ENCODE data around the gene FRAS1. TPM values are rescaled to one million over a fixed set of nuclear protein-coding genes. Genes with fewer than 3 reads are reported as not detected.

Gene FRAS1
- total and polyA plus RNA-seq, 2 donors (not counting 3 experiments of a cell fraction or from before 2014, with no cell fraction given): 1.4 to 3.6 TPM

DNA sequence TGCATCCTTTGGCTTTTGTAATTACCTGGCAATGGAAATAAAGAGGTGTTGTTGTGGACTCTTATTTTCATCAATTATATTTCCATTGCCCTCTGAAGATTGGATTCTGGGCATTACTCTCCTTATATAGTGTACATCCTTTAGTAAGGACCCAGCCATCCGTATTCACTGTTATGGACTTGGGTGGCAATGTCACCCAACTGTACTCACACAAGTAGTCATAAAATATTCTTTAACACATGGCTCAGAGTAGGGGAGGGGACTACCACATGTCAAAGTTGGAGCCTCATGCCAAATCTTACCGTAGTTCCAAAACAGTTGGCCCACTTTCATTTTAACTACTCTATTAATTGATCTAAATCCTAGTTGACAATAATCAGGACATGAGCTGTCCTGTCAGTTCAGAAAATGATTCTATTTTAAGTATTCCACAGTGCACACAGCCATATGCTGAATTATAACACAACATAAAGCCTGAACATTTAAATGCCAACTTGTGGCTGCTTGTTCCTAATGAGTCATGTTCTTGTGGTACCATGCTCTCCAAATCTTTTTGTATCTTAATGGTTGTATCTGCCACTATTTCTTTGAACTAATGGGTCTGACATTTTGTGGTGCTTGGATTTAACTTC is 4.9 kb downstream of the FRAS1 start:
- Histone ChIP-seq H3K9me3 (replicated peaks; ENCODE audit: control insufficient read depth, insufficient read depth, low read length) (no peaks in the 10 kb centered on the region), H3K9me1 (replicated peaks; ENCODE audit: control insufficient read depth, extremely low read depth, insufficient read depth, low read length) (no peaks in the 10 kb centered on the region), H3K36me3 (ENCODE audit: control insufficient read depth in 2 of 2, extremely low read depth in 1 of 2, insufficient read depth in 2 of 2, low read length in 2 of 2) (no peaks in the 10 kb centered on the region), H3K9ac (replicated peaks; ENCODE audit: extremely low read depth, insufficient read depth, low read length) (no peak overlapping the region), H3K4me1 (ENCODE audit: control insufficient read depth, extremely low read depth, insufficient read depth, low read length) (peaks cover 21% of the 10 kb centered on the region), H3K4me2 (ENCODE audit: insufficient read depth, low read length) (no peak overlapping the region), H2AFZ (ENCODE audit: low read depth, low read length) (no peak overlapping the region), H4K20me1 (replicated peaks; ENCODE audit: control insufficient read depth, extremely low read depth, insufficient read depth, low read length) (no peaks in the 10 kb centered on the region), H3K27me3 (ENCODE audit: control insufficient read depth in 2 of 2, insufficient read depth in 2 of 2, low read length in 2 of 2) (peaks cover 5 to 8% of the 10 kb centered on the region in 2 experiments), H3K79me2 (ENCODE audit: control insufficient read depth, insufficient read depth, low read length) (no peaks in the 10 kb centered on the region), H3K27ac (ENCODE audit: insufficient read depth, low read depth, low read length) (no peak overlapping the region), H3K4me3 (replicated peaks in 1 of 3; ENCODE audit: insufficient read depth in 1 of 3, low read depth in 1 of 3, low read length in 3 of 3) (no peak overlapping the region)
- POLR2A ChIA-PET: no interaction called here
- FAIRE-seq (no peak), DNase-seq (ENCODE audit: low read depth, low spot score) (no peak)
- BruUV-seq (replicated peaks): no TSS peak
- TF ChIP-seq POLR2AphosphoS5 (IDR thresholded peaks at IDR 0.05; ENCODE audit: insufficient read depth, low read depth, low read length) (no peak), GATA2 (IDR thresholded peaks at IDR 0.05; ENCODE audit: insufficient read depth, insufficient read length, low read depth, low read length) (no peak), POLR2A (IDR thresholded peaks at IDR 0.05; ENCODE audit: low read depth, low read length) (no peak), MYC (IDR thresholded peaks at IDR 0.05; ENCODE audit: low read depth, low read length) (no peak), FOS (IDR thresholded peaks at IDR 0.05; ENCODE audit: borderline replicate concordance, insufficient read depth, low read length) (no peak), EZH2 (IDR thresholded peaks at IDR 0.05; ENCODE audit: borderline replicate concordance, low read depth, low read length, severe bottlenecking) (no peak), JUN (IDR thresholded peaks at IDR 0.05; ENCODE audit: borderline replicate concordance, insufficient read depth, insufficient read length, low read depth) (no peak)
- TF ChIP-seq, protein P1, sequence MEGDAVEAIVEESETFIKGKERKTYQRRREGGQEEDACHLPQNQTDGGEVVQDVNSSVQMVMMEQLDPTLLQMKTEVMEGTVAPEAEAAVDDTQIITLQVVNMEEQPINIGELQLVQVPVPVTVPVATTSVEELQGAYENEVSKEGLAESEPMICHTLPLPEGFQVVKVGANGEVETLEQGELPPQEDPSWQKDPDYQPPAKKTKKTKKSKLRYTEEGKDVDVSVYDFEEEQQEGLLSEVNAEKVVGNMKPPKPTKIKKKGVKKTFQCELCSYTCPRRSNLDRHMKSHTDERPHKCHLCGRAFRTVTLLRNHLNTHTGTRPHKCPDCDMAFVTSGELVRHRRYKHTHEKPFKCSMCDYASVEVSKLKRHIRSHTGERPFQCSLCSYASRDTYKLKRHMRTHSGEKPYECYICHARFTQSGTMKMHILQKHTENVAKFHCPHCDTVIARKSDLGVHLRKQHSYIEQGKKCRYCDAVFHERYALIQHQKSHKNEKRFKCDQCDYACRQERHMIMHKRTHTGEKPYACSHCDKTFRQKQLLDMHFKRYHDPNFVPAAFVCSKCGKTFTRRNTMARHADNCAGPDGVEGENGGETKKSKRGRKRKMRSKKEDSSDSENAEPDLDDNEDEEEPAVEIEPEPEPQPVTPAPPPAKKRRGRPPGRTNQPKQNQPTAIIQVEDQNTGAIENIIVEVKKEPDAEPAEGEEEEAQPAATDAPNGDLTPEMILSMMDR (IDR thresholded peaks at IDR 0.05; ENCODE audit: extremely low read depth in 1 of 2, insufficient read depth in 1 of 2, low read depth in 1 of 2, low read length in 2 of 2): no peak
- TF ChIP-seq, protein P2, sequence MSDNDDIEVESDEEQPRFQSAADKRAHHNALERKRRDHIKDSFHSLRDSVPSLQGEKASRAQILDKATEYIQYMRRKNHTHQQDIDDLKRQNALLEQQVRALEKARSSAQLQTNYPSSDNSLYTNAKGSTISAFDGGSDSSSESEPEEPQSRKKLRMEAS (IDR thresholded peaks at IDR 0.05; ENCODE audit: insufficient read depth, insufficient read length): no peak
- intact Hi-C loops (cut with micrococcal nuclease) (no loop called here), dilution Hi-C loops (cut with MboI; ENCODE audit: extremely low pct_ligation_motif_present, low sequenced_read_pairs) (no loop called here)
- CTCF ChIA-PET: no interaction called here

Measured in endothelial cell of umbilical vein (primary cell).